GM19468 (cell line): ENCODE data around the gene AP4E1.
"Not testable (repeated sequence)": the region's sequence is repeated elsewhere in the genome, so short reads cannot be mapped to it uniquely, and the experiment has no call there.

Experiments used
- ATAC-seq: cut with Tn5 transposase; IDR thresholded peaks from one replicate; pipeline ENCODE4 v1.9.1; 2021; ENCODE audit warnings: mild to moderate bottlenecking, moderate library complexity, moderate number of reproducible peaks; ENCODE audit not compliant: unreplicated experiment; ENCODE audit errors: extremely low read depth

Gene AP4E1

DNA sequence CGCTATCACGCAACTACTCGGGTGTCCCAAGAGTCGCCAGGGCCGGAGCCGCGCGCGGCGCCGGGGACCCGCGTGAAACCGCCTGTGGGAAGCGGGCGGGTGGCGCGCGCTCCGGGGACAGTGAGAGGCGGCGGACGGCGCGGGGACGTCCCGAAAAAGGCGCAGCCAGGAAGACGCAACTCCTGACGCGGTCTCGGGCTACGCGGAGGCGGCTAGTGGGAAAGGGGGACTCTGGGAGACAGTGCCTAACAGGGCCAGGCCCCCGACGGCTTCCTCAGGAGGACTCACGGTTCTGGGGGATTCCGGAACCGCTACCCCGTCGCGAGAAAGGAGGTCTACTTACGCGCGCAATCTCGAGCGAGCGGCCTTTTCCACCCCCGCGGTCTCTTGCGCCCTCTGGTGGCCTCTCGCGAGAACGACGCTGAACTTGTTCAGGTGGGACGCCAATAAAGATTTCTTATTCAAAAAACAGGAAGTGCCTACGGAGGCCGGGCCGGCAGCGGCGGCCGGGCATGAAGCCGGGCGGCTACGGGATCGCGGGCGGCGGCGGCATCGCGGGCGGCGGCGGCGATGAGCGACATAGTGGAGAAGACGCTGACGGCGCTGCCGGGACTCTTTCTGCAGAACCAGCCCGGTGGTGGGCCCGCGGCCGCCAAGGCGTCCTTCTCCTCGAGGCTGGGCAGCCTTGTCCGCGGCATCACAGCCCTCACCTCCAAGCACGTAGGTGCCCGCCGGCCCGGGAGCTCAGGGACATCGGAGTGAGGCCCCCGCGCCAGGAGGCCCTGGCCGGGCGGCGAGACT, at the start of gene AP4E1:
Gene AP4E1 (plus strand): TSS at position 475 of the 801 bp plus-strand sequence. CDS start 96 bp downstream, at position 571.
- ATAC-seq: peak; percentile 55

DNA sequence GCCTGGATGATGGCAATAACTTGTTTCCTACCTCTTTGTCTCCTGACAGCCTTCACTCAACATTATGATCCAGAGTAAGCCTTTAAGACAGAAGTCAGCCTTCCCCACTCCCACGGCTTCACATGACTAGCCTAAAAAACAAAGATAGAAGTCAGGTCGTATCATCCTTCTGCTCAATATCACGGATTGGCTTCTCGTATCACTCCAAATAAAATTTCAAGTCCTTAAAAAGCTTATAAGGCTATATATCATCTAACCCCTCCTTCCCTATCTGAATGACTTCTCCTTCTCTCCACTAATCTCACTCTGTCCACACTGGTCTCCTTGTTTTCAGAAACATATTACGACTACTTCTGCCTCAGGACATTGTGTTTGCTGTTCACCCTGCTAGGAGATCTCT, 47.7 kb upstream of the AP4E1 start:
- ATAC-seq: no peak

DNA sequence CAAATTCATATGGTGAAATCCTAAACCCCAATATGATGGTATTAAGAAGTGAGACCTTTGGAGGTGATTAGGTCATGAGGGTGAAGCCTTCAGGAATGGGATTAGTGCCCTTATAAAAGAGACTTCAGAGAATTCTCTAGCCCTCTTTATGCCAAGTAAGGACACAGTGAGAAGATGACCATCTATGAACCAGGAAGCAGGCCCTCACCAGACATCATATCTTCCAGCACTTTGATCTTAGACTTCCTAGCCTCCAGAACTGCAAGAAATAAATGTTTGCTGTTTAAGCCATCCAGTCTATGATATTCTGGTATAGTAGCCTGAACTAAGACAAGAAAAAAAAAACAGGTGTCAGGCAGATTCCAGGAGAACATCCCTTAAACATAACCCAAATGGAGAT, 45.9 kb upstream of the AP4E1 start:
- ATAC-seq: no peak

DNA sequence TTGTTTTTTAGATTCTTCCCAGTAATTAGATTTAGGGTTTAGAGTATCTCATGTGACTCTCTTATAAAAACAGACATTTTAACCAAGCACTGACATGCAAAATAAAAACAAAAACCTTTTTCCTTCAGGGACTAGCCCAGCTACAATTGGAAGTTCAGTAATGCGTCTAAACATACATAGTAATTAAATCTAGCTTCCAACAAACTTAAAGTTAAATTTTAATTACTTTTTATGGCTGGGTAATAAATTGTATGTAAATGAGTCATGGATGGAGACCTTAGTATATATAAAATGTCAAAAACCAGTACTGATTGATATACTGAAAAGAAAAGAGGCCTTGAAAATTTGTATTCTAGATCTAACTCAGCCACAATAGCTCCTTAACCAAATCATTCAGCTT, 43.6 kb upstream of the AP4E1 start:
- ATAC-seq: no peak

DNA sequence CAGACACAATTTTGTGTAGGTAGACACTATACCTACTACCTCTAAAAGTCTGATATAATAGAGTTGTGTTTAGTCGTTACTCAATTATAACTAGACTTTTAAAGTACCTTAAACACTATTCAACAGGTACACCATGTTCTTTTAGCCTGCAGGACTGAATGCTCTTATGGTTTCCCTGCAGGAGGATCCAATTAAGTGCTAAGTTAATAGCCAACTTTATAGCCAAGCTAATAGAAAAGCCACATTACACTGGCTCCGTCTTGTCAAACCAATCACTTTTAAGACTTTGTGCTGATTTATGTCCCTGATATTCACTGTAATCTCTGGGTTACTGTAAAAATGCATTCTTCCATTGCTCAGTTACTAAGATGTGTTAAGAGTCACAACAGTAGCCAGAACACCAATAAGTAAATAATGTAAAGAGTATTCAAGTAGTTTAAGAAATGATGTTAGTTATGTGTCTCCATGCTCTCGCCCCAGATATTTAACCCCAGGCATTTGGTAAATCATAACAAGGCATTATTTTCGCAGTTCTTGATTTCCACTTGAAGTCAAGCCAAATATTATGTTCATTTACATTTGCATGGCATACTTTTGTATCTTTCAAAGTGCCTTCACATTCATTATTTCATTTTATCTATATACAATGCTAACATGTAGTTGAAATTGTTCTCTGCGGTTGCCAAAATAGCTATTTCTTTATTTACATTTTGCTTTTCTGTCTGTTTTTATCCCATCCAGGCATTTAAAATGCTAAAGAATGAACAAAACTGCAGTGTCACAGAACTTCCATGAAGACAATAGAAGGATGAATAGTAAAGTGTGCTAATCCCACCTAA, 42.7 kb upstream of the AP4E1 start:
- ATAC-seq: no peak

DNA sequence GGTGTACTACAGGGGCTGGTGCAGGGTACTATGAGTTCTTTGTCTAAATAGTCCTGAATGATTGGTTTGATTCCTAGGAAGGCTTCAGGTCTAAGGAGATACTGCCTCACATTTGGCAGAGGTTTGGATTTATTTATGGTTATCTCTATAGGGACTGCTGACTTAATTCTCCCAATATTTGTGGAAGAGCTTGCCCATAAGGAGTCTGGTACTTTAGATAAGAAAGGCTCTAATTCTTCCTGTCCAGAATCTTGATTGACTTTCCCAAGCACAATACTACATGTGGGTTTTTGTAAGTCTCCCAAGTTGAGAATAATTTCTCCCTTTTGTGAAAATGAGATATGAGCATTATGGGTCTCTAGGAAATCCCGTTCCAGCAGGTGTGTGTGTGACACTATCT, 36.7 kb upstream of the AP4E1 start:
- ATAC-seq: no peak

DNA sequence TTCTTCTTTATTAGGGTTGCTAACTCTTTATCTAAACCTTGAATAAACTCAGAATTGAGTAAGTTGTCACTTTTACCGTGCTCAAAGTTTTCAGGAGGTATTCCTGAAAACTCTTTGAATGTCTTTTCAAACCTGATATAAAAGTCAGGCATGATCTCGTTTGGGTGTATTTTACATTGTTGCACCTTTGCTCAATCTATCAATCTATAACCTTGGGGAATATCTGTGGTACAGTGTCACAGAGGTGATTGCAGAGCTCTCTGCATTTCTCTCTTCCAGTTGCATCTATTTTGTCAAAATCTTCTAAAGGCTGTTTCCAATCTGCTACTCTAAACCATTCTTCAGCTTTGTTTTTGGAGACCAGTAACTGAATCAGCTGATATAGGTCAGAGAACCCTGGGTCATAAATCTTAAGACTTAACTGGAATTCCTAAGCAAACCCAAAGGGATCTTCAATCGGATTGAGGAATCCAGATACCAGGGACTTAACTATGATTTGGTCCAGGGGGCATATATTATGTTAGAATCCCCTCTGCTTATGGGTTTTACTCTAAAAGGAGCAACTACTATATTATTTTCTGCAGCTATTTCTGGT, 35.6 kb upstream of the AP4E1 start:
- no peak for ATAC-seq

DNA sequence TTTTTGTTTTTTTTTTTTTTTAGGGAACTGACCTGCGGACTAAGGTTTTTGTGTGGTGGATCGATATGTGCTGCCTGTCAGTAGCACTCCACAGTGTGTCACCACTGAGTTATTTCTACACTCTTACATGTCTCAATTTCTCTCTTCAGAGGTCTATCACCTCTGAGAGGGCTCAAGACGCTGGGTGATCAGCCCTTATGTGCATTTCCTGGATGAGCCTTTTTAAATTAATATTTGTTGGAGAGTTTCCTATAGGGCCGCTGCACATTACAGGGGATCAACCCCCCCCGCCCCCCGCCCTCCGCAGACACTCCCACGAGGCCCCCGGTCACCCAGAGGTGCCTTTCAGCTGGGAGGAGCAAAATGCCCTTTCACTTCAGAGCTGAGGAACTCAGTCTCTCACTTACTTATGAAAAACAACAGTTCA, 34.5 kb upstream of the AP4E1 start:
- no peak for ATAC-seq

DNA sequence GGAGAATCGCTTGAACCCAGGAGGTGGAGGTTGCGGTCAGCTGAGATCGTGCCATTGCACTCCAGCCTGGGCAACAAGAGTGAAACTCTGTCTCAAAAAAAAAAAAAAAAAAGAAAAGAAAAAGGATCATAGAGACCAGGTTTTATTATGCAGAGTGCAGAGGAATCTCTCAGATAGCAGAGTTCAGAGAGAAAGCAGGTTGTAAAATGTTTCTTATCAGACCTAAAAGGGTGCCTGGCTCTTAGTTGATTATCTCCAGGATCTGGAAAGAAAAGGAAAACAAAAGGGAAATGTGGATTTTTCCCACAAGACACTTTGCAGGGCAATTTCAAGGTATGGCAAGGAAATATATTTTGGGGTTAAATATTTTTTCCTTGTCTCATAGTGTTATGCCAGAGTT, 33.2 kb upstream of the AP4E1 start:
- not testable (repeated sequence) for ATAC-seq

DNA sequence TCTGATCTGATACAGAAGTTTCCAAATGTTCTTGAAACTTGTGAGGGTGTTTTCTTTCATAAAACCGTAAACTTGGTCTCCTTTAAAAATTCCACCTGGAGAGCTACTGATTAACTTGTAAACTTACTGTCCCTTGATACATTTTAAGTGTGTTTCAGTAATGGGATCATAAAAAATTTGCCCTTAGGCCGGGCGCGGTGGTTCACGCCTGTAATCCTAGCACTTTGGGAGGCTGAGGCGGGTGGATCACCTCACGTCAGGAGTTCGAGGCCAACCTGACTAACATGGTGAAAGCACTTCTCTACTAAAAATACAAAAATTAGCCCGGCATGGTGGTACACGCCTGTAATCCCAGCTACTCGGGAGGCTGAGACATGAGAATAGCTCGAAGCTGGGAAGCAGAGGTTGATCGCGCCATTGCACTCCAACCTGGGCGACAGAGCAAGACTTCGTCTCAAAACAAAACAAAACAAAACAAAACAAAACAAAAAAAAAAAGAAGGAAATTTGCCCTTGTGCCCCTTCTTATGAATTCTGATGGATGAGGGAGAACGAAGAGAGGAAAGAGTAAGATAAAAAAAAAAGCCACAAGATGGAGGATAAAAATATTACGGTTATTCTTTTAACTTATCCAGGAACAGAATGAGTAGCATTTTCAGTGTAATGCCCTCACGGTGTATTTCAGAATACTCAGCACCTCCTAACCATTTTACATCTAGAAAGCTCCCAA, 32.1 kb upstream of the AP4E1 start:
- no peak for ATAC-seq

DNA sequence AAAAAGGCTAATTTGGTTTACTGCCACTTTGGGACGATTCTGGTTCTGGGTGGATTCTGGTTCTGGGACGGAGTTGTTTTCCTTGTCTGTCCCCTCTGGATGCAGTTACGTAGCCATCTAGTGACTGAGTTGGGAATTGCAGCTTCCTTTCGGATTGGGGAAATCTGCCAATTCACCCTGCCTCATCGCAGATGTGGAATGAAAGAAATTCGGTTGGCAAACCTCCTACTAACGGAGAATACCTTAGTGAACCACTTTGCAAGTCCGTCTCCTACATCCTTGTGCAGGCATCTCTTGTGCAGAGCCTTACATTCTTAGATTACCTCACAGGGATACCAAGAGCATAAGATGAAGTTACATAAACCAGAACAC, 31.5 kb upstream of the AP4E1 start:
- ATAC-seq: no peak

DNA sequence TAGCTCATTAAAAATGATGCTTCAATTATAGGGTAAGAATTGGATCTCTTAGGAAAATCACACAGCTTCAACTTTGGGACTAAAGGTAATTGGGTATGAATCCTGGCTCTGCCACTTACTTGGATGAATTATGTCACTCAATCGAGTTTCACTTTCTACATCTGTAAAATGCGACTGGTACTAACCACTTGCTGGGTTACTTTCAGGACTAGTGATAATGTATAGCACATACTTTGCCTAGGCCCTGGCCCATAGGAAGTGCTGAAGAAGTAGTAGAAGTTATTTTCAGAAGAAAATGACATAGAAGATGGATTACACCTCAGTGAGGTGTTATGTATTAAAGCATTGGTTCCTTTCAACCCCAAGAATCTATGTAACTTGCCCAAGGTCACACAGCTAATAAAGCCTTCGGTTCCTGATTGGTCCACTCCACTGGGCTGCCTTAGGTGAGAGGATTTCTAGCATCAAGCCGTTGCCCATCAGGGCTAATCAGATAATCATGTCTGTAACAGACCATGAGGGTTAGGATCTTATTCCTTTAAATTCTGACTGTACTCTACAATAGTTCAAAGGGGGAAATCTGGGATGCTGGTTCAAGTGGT, 29.4 kb upstream of the AP4E1 start:
- ATAC-seq: peak; percentile 57

DNA sequence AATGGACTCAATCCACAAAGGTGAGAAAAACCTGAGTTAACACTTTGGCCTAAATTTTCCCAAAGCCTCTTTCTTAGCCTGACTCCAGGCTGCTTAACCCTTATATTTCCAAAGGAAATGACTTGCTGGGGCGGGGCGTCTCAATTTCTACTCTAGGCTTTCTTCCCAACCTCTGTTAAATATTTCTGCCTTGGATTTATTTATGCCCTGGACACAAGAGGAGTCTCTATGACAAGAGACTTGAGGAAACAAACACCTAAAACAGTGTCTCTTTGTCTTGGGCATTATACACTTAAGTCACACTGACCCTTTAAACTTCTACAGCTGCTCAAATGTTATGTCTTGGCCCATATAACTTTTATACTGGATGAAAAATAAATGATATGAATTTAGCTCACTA, 28.3 kb upstream of the AP4E1 start:
- ATAC-seq: no peak

DNA sequence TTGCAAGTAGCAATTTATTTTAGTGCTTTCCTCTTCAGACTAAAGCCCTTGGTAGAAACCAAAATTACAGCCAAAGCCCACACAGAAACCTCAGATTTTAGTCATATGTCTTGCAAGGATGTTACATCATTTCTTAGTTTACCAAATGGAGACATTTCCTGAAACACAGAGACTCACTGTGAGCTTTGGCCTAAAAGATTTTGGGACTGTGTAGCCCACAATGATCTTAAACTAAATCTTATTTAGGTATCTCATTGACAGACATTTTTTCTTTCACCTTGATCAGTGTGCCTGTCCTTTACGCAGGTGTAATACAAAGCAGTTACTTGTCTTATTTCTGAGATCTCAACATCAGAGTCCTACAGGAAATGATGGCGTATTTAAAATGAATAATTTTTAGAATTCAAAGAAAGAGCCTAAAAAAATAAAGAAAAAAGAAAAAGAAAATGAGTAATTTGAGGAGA, 27.8 kb upstream of the AP4E1 start:
- ATAC-seq: no peak

DNA sequence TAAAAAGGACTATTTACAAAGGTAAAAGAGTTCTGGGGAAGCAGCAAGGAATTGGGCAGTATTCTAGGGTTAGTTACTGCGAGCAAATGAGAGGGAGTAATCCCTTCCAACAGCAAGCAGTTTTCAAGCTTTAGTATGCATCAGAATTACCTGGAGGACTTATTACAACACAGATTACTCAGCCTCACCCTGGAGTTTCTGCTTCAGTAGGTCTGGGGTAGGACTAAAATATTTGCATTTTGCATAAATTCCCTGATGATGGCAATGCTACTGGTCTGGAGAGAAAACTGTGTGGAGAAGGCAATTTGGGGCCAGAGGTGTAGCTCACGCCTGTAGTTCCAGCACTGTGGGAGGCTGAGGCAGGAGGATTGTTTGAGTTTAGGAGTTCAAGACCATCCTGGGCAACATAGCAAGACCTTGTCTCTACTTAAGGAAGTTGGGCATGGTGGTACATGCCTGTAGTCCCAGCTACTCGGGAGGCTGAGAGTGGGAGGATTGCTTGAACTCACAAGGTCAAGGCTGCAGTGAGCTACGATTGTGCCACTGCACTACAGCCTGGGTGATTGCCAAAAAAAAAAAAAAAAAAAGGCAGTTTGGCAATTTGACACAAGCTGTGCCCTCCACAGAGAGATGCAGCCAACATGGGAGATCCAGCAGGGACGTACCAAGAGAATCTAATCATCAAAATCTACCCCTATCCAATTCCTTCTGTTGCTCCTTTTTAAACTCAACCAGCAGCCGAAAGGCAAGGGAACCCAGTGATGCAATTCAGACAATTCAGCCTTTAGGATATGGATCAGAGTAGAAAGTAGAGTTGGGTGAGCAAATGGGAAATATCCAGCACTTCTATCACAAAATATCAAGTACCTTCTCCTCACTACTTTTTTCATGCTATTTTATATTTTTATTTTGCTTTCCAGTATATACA, 27.1 kb upstream of the AP4E1 start:
- ATAC-seq: no peak

DNA sequence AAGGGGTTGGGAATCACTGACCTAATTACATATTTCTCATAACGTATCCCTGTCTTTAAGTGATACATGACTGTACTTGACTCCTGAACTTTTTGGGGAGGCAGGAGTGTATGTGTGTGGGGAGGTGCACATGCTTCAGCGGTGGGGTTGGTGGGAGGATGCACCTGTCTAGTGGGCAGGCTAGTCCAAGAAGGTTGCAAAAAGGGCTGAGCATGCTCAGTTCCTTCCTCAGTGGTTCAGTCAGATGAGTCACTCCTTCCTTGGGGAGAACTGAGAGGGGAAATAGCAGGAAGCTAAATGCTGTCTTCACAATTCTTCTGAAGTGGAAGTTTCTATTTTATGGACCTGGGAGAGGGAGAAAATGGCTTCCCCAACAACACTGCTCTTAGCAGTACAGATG, 24.6 kb upstream of the AP4E1 start:
- no peak for ATAC-seq

DNA sequence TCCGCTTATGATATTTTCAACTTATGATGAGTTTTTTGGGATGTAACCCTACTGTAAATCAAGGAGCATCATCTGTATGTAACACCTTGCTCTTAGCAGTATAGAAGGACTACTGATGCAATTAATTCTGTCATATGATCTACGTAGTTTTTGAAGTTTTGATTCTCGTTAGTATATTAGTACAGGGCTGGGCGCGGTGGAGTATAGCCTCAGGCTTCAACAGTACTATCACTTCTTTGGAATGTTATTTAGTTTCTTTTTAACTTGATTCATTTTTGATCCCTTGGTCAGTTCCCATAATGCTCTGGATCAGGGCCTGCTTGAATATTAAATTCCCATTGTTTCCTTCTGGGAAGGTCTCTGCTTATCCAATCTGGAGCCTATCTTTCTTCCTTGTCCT, 23.9 kb upstream of the AP4E1 start:
- ATAC-seq: no peak

DNA sequence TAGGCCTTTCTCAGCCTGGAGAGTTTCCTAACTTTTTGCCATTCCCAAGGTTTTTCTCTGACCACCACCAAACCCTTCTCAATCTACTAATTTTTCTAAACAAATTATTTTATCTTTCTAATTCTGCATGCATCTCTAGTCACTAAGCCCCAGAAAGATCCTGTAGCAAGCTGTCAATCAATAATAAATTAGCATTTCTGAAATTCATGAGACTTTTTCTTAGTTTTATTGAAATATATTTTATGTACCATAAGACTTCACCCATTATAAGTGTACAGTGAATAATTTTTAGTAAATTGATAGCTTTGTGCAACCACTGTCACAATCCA, 22.4 kb upstream of the AP4E1 start:
- no peak for ATAC-seq
